HEK293 (cell line): Measurements from ENCODE around the gene RNF41.
A peak's percentile ranks its signal among the peaks of the same experiment; 100 is the strongest.

Experiments
- CTCF ChIA-PET: fragments of 350-600 bp; formaldehyde crosslinking; extraction: SDS; loops from one replicate; lab custom pipeline; 2021; ENCODE audit warnings: antibody characterized with exemption; lab: Yijun Ruan, JAX
- POLR2A ChIA-PET: fragments of 300-600 bp; formaldehyde crosslinking; extraction: SDS; loops from one replicate; lab custom pipeline; 2020; ENCODE audit warnings: antibody characterized with exemption, inconsistent platforms; lab: Yijun Ruan, JAX
- H3K27ac ChIP-seq: fragments of 200-500 bp; sonication (Bioruptor generic); 2 replicates; pipeline ENCODE4 v1.5.1; 2014; ENCODE audit warnings: low read depth, low read length, control low read depth, inconsistent platforms; ENCODE audit errors: extremely low read depth
- H3K36me3 ChIP-seq, 2 experiments: fragments of 200-500 bp in 1 of 2; sonication (Bioruptor generic) in 1 of 2; 1 replicate in 1 of 2; 2 replicates in 1 of 2; pipeline ENCODE4 v1.5.1; 2014 to 2017; ENCODE audit warnings: inconsistent platforms in 2 of 2, low read length in 2 of 2; ENCODE audit not compliant: control insufficient read depth in 2 of 2, insufficient read depth in 1 of 2
- H3K4me1 ChIP-seq: fragments of 200-500 bp; sonication (Bioruptor generic); 2 replicates; pipeline ENCODE4 v1.5.1; 2014; ENCODE audit warnings: mild to moderate bottlenecking, low read length, inconsistent platforms; ENCODE audit not compliant: control insufficient read depth, insufficient read depth
- H3K4me3 ChIP-seq: 2 replicates; pipeline ENCODE4 v1.5.1; 2011; ENCODE audit warnings: low read depth, mild to moderate bottlenecking, control low read depth, low read length, moderate library complexity
- H3K9me3 ChIP-seq: fragments of 200-500 bp; sonication (Bioruptor generic); 2 replicates; pipeline ENCODE4 v1.5.1; 2014; ENCODE audit warnings: low read depth, low read length, inconsistent platforms; ENCODE audit not compliant: control insufficient read depth, insufficient read depth
- GLIS1 ChIP-seq: fragments of 450-650 bp; formaldehyde crosslinking; IDR thresholded peaks from 2 replicates; pipeline ENCODE4 v1.5.1; 2016; ENCODE audit warnings: missing biosample characterization, missing genetic modification characterization
- PRDM1 ChIP-seq: fragments of 450-650 bp; formaldehyde crosslinking; IDR thresholded peaks from 2 replicates; pipeline ENCODE4; 2016; ENCODE audit warnings: missing biosample characterization, missing genetic modification characterization
- PRDM6 ChIP-seq: fragments of 450-650 bp; formaldehyde crosslinking; IDR thresholded peaks from 2 replicates; pipeline ENCODE4 v1.5.1; 2017; ENCODE audit warnings: missing biosample characterization, missing genetic modification characterization
- SALL2 ChIP-seq: fragments of 450-650 bp; formaldehyde crosslinking; IDR thresholded peaks from 2 replicates; pipeline ENCODE4 v1.5.0; 2017; ENCODE audit warnings: missing biosample characterization, mild to moderate bottlenecking, missing genetic modification characterization, borderline replicate concordance
- SCRT2 ChIP-seq: fragments of 450-650 bp; formaldehyde crosslinking; IDR thresholded peaks from 2 replicates; pipeline ENCODE4 v1.5.1; 2016; ENCODE audit warnings: missing biosample characterization, missing genetic modification characterization
- ZBTB48 ChIP-seq: fragments of 450-650 bp; formaldehyde crosslinking; IDR thresholded peaks from 2 replicates; pipeline ENCODE4 v1.5.1; 2016; ENCODE audit warnings: missing biosample characterization, missing genetic modification characterization
- ZFHX2 ChIP-seq: fragments of 450-650 bp; formaldehyde crosslinking; conservative IDR thresholded peaks from 2 replicates; pipeline ENCODE4 v1.5.1; 2016; ENCODE audit warnings: missing biosample characterization, missing genetic modification characterization
- ZFP41 ChIP-seq: fragments of 450-650 bp; formaldehyde crosslinking; IDR thresholded peaks from 2 replicates; pipeline ENCODE4 v1.5.1; 2016; ENCODE audit warnings: missing biosample characterization, missing genetic modification characterization, borderline replicate concordance
- ZNF140 ChIP-seq: fragments of 450-650 bp; formaldehyde crosslinking; IDR thresholded peaks from 2 replicates; pipeline ENCODE4 v1.5.1; 2016; ENCODE audit warnings: missing biosample characterization, missing genetic modification characterization
- ZNF155 ChIP-seq: fragments of 450-650 bp; formaldehyde crosslinking; IDR thresholded peaks from 2 replicates; pipeline ENCODE4 v1.5.1; 2016; ENCODE audit warnings: missing biosample characterization, missing genetic modification characterization
- ZNF221 ChIP-seq: fragments of 450-650 bp; formaldehyde crosslinking; IDR thresholded peaks from 2 replicates; pipeline ENCODE4 v1.5.1; 2017; ENCODE audit warnings: missing biosample characterization, missing genetic modification characterization, borderline replicate concordance
- ZNF335 ChIP-seq: fragments of 450-650 bp; formaldehyde crosslinking; conservative IDR thresholded peaks from 2 replicates; pipeline ENCODE4 v1.5.1; 2016; ENCODE audit warnings: missing biosample characterization, missing genetic modification characterization
- ZNF501 ChIP-seq: fragments of 450-650 bp; formaldehyde crosslinking; IDR thresholded peaks from 2 replicates; pipeline ENCODE4 v1.5.1; 2016; ENCODE audit warnings: missing biosample characterization, missing genetic modification characterization
- ZNF514 ChIP-seq: fragments of 450-650 bp; formaldehyde crosslinking; IDR thresholded peaks from 2 replicates; pipeline ENCODE4 v1.5.1; 2016; ENCODE audit warnings: missing biosample characterization, missing genetic modification characterization
- ZNF530 ChIP-seq: fragments of 450-650 bp; formaldehyde crosslinking; IDR thresholded peaks from 2 replicates; pipeline ENCODE4 v1.5.1; 2016; ENCODE audit warnings: low read depth, missing biosample characterization, missing genetic modification characterization
- ZNF585B ChIP-seq: fragments of 450-650 bp; formaldehyde crosslinking; IDR thresholded peaks from 2 replicates; pipeline ENCODE4 v1.5.1; 2016; ENCODE audit warnings: missing biosample characterization, missing genetic modification characterization
- ZNF600 ChIP-seq: fragments of 450-650 bp; formaldehyde crosslinking; IDR thresholded peaks from 2 replicates; pipeline ENCODE4 v1.5.1; 2016; ENCODE audit warnings: missing biosample characterization, missing genetic modification characterization
- ZNF624 ChIP-seq: fragments of 450-650 bp; formaldehyde crosslinking; IDR thresholded peaks from 2 replicates; pipeline ENCODE4 v1.5.1; 2017; ENCODE audit warnings: missing biosample characterization, missing genetic modification characterization
- ZNF776 ChIP-seq: fragments of 450-650 bp; formaldehyde crosslinking; IDR thresholded peaks from 2 replicates; pipeline ENCODE4 v1.5.0; 2017; ENCODE audit warnings: missing biosample characterization, missing genetic modification characterization, borderline replicate concordance
- ZXDB ChIP-seq: fragments of 450-650 bp; formaldehyde crosslinking; IDR thresholded peaks from 2 replicates; pipeline ENCODE4 v1.5.1; 2016; ENCODE audit warnings: missing biosample characterization, missing genetic modification characterization
- TF ChIP-seq, protein P1 (sequence below): fragments of 450-650 bp; formaldehyde crosslinking; conservative IDR thresholded peaks from 2 replicates; pipeline ENCODE4 v1.5.1; 2016; ENCODE audit warnings: low read depth, missing biosample characterization, missing genetic modification characterization
- TF ChIP-seq, protein P2 (sequence below): fragments of 450-650 bp; formaldehyde crosslinking; IDR thresholded peaks from 2 replicates; pipeline ENCODE4 v1.5.1; 2017; ENCODE audit warnings: missing biosample characterization, missing genetic modification characterization

RNF41 gene

DNA sequence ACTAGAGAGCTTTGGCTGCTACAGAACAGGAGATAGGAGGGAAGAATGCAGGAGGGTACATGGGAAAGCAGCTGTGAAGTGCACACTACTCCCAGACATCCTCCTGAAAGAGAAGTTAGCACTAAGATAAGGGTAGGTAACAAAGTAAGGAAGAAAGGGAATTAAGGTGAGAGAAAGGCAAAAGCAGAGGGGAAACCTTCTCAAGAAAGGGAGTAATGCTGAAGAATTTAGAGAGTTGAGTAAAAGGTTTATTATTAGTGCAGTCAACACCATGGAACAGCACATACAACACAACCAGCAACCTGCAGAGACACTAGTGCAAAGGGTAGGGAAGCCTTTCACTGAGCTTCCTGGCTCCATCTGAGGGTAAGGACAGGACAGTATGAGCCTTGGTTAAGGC is 17.4 kb downstream of the RNF41 start:
- no peak overlapping the region for H3K27ac ChIP-seq
- no peaks in the 10 kb centered on the region for H3K9me3 ChIP-seq
- no peak overlapping the region for H3K4me3 ChIP-seq
- H3K4me1 ChIP-seq, result no peaks in the 10 kb centered on the region
- CTCF ChIA-PET, result interaction anchor here (0.7 to 6.0 kb wide), 6 partner anchors 14 to 264 kb away, joined by 3 to 73 read pairs (median 4); partner anchors contain the start of genes RNF41, SMARCC2 and SPRYD4
- TF ChIP-seq ZNF221 (tag by site-specific recombination) (no peak), PRDM1 (tag by site-specific recombination) (peak; percentile 92)
- TF ChIP-seq, all 188 proteins: peak for 1
- POLR2A ChIA-PET, result interaction anchor here (1.6 to 4.6 kb wide), 3 partner anchors 17 to 111 kb away, joined by 4 to 47 read pairs (median 4); partner anchors contain the start of genes CNPY2, PA2G4 and RNF41
- H3K36me3 ChIP-seq, result peaks cover 12 to 42% of the 10 kb centered on the region in 2 experiments

- Histone ChIP-seq H3K36me3 (peaks cover 6 to 34% of the 10 kb centered on the region in 2 experiments), H3K27ac (no peak overlapping the region), H3K4me1 (no peaks in the 10 kb centered on the region), H3K9me3 (no peaks in the 10 kb centered on the region), H3K4me3 (no peak overlapping the region)
- POLR2A ChIA-PET, result interaction anchor here (1.4 to 3.7 kb wide), 2 partner anchors 13 to 19 kb away, joined by 7 to 21 read pairs; partner anchors contain the start of genes RNF41 and SMARCC2
- TF ChIP-seq ZFHX2 (tag by site-specific recombination), result no peak
- no peak for TF ChIP-seq ZNF140 (tag by site-specific recombination)
- no peak for TF ChIP-seq ZBTB48
- no peak for TF ChIP-seq ZNF585B
- no peak for TF ChIP-seq ZNF624 (tag by site-specific recombination)
- no peak for TF ChIP-seq ZNF514 (tag by site-specific recombination)
- TF ChIP-seq ZNF600 (tag by site-specific recombination), result no peak
- no peak for TF ChIP-seq ZNF776 (tag by site-specific recombination)
- TF ChIP-seq, protein P1, sequence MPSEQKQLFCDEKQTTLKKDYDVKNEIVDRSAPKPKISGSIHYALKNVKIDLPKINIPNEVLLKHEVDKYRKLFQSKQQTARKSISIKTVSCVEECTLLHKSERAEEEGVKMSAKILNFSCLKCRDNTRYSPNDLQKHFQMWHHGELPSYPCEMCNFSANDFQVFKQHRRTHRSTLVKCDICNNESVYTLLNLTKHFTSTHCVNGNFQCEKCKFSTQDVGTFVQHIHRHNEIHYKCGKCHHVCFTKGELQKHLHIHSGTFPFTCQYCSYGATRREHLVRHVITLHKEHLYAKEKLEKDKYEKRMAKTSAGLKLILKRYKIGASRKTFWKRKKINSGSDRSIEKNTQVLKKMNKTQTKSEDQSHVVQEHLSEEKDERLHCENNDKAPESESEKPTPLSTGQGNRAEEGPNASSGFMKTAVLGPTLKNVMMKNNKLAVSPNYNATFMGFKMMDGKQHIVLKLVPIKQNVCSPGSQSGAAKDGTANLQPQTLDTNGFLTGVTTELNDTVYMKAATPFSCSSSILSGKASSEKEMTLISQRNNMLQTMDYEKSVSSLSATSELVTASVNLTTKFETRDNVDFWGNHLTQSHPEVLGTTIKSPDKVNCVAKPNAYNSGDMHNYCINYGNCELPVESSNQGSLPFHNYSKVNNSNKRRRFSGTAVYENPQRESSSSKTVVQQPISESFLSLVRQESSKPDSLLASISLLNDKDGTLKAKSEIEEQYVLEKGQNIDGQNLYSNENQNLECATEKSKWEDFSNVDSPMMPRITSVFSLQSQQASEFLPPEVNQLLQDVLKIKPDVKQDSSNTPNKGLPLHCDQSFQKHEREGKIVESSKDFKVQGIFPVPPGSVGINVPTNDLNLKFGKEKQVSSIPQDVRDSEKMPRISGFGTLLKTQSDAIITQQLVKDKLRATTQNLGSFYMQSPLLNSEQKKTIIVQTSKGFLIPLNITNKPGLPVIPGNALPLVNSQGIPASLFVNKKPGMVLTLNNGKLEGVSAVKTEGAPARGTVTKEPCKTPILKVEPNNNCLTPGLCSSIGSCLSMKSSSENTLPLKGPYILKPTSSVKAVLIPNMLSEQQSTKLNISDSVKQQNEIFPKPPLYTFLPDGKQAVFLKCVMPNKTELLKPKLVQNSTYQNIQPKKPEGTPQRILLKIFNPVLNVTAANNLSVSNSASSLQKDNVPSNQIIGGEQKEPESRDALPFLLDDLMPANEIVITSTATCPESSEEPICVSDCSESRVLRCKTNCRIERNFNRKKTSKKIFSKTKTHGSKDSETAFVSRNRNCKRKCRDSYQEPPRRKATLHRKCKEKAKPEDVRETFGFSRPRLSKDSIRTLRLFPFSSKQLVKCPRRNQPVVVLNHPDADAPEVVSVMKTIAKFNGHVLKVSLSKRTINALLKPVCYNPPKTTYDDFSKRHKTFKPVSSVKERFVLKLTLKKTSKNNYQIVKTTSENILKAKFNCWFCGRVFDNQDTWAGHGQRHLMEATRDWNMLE, result no peak
- no peak for TF ChIP-seq ZNF501 (tag by site-specific recombination)
- TF ChIP-seq GLIS1, result no peak
- TF ChIP-seq SALL2 (tag by site-specific recombination), result no peak
- TF ChIP-seq ZFP41, result no peak
- CTCF ChIA-PET, result interaction anchor here (1.2 to 3.0 kb wide), 2 partner anchors 14 to 261 kb away, joined by 4 to 12 read pairs; partner anchors contain the start of gene SMARCC2
Measured at GRCh38 chr12:56202838-56203237, 18.9 kb downstream of the RNF41 start.

GRCh38 chr12:56202366-56202765 is 19.4 kb downstream of the RNF41 start:
- peaks cover 6 to 30% of the 10 kb centered on the region in 2 experiments for H3K36me3 ChIP-seq
- POLR2A ChIA-PET, result interaction anchor here (1.2 to 3.7 kb wide), 3 partner anchors 13 to 20 kb away, joined by 3 to 21 read pairs (median 7); partner anchors contain the start of genes RNF41 and SMARCC2
- CTCF ChIA-PET, result interaction anchor here (0.5 to 3.0 kb wide), 6 partner anchors 10 to 273 kb away, joined by 3 to 12 read pairs (median 4); partner anchors contain the start of gene SMARCC2
- H3K27ac ChIP-seq, result no peak overlapping the region
- H3K4me3 ChIP-seq, result no peak overlapping the region
- no peak for TF ChIP-seq ZNF514 (tag by site-specific recombination)
- TF ChIP-seq ZXDB, result no peak
- no peak for TF ChIP-seq ZNF155
- peak; percentile 29; the same call in 1 of the 2 replicates for TF ChIP-seq SCRT2 (tag by site-specific recombination)
- TF ChIP-seq ZBTB48, result peak; percentile 21; the same call in 1 of the 2 replicates
- TF ChIP-seq PRDM6 (tag by site-specific recombination), result 0 out of 2 replicates have a peak, but pooled peaks have one; percentile 20
- TF ChIP-seq, protein P2, sequence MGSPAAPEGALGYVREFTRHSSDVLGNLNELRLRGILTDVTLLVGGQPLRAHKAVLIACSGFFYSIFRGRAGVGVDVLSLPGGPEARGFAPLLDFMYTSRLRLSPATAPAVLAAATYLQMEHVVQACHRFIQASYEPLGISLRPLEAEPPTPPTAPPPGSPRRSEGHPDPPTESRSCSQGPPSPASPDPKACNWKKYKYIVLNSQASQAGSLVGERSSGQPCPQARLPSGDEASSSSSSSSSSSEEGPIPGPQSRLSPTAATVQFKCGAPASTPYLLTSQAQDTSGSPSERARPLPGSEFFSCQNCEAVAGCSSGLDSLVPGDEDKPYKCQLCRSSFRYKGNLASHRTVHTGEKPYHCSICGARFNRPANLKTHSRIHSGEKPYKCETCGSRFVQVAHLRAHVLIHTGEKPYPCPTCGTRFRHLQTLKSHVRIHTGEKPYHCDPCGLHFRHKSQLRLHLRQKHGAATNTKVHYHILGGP, result 0 out of 2 replicates have a peak, but pooled peaks have one; percentile 34
- 0 out of 2 replicates have a peak, but pooled peaks have one; percentile 32 for TF ChIP-seq ZNF335 (tag by site-specific recombination)
- no peak for TF ChIP-seq ZNF530 (tag by site-specific recombination)
- no peaks in the 10 kb centered on the region for H3K4me1 ChIP-seq
- H3K9me3 ChIP-seq, result no peaks in the 10 kb centered on the region
